Spleen (tissue), 11 donors: ENCODE data around the gene CYB561. TPM values are rescaled to one million over a fixed set of nuclear protein-coding genes. Genes with fewer than 3 reads are reported as not detected.

Source experiments
- DNase-seq: peaks from one replicate; pipeline ENCODE4 v3.0.0-alpha.2; 2020
- H3K27ac ChIP-seq, 8 donors: fragments of 200-600 bp; sonication (generic) in 7 of 8; 1 replicate in 4 of 8; 2 replicates in 4 of 8; pipeline versions ENCODE4 v1.5.0 to v1.8.0; 2016 to 2021; ENCODE audit warnings: inconsistent platforms in 4 of 8, mild to moderate bottlenecking in 4 of 8, moderate library complexity in 1 of 8
- H3K27me3 ChIP-seq, 7 donors: fragments of 200-600 bp; sonication (generic) in 6 of 7; replicated peaks in 1 of 7; 1 replicate in 4 of 7; 2 replicates in 3 of 7; pipeline versions ENCODE4 v1.5.0 to v1.8.0; 2016 to 2021; ENCODE audit warnings: inconsistent platforms in 3 of 7, mild to moderate bottlenecking in 1 of 7
- H3K36me3 ChIP-seq, 6 donors: fragments of 200-600 bp; sonication (generic) in 5 of 6; 1 replicate in 4 of 6; 2 replicates in 2 of 6; pipeline versions ENCODE4 v1.5.0 to v1.8.0; 2016 to 2021; ENCODE audit warnings: inconsistent platforms in 2 of 6
- H3K4me1 ChIP-seq, 6 donors: fragments of 200-600 bp; sonication (generic) in 5 of 6; 1 replicate in 3 of 6; 2 replicates in 3 of 6; pipeline versions ENCODE4 v1.5.0 to v1.8.0; 2016 to 2021; ENCODE audit warnings: inconsistent platforms in 3 of 6
- H3K4me3 ChIP-seq, 8 donors: fragments of 200-600 bp; sonication (generic) in 7 of 8; 1 replicate in 4 of 8; 2 replicates in 4 of 8; pipeline versions ENCODE4 v1.5.0 to v1.8.0; 2016 to 2021; ENCODE audit warnings: inconsistent platforms in 4 of 8, mild to moderate bottlenecking in 4 of 8, moderate library complexity in 2 of 8
- H3K9me3 ChIP-seq, 8 donors: fragments of 200-600 bp; sonication (generic) in 7 of 8; 1 replicate in 4 of 8; 2 replicates in 4 of 8; pipeline versions ENCODE4 v1.5.0 to v1.8.0; 2016 to 2021; ENCODE audit warnings: inconsistent platforms in 4 of 8
- CTCF ChIP-seq, 11 experiments: fragments of 200-600 bp in 7 of 11; fragments of 450-650 bp in 4 of 11; sonication (generic) in 4 of 11; IDR thresholded peaks in 8 of 11; conservative IDR thresholded peaks in 3 of 11; 1 replicate in 7 of 11; 2 replicates in 4 of 11; pipeline versions ENCODE4 v1.4.0 to v1.8.0; 2016 to 2021; ENCODE audit warnings: antibody characterized with exemption in 11 of 11, inconsistent platforms in 4 of 11, mild to moderate bottlenecking in 1 of 11
- POLR2A ChIP-seq, 3 donors: fragments of 450-650 bp; IDR thresholded peaks; one replicate each; pipeline ENCODE4 v1.5.1; 2017; ENCODE audit warnings: antibody characterized with exemption in 3 of 3, mild to moderate bottlenecking in 1 of 3
- POLR2AphosphoS5 ChIP-seq, 3 donors: sonication (generic); formaldehyde crosslinking; IDR thresholded peaks; one replicate each; pipeline ENCODE4 v1.5.1; 2017; ENCODE audit warnings: antibody characterized with exemption in 3 of 3
- WGBS, 5 donors: extraction: QIAGEN DNeasy Blood & Tissue Kit in 3 of 5; methylation state at CpG; one replicate each; pipeline versions ENCODE4 v1.1.5 to v1.1.7; 2013 to 2018; 5-methylcytosine and 5-hydroxymethylcytosine counted together
- intact Hi-C: fragments of 100-400 bp; cut with DNase I; formaldehyde crosslinking; loops from one replicate; pipeline ENCODE4 v1.15.0; 2023; ENCODE audit warnings: low total_unique reads
- polyA plus RNA-seq, 3 donors: library from polyadenylated mRNA; stranded (reverse); fragments of 200-250 nt; gene quantifications; one replicate each; pipeline ENCODE4 v1.2.1, GENCODE V29; 2013
- total RNA-seq, 7 donors: library from RNA; depleted of rRNA in 3 of 7; stranded (reverse); fragments of >200 nt in 3 of 7; fragmentation: NEBNext Ultra II Directional in 4 of 7; extraction: Animal tissue kit (Norgen Biotek cat#: 25700) in 4 of 7; gene quantifications; one replicate each; pipeline versions ENCODE4 v1.1.0 to v1.2.1, GENCODE V29; 2016 to 2021
- donor health status: healthy with polysubstance abuse.
- donor health status: DM: no; HTN: no; CAD: no; lungs with moderate emphysema.
- donor health status: DM: no; HTN: no; CAD: no.
- donor health status: Bipolar disorder and iron deficiency.
- donor health status: healthy.
- donor health status: DM: no; HTN: no; CAD: no.
- donor health status: DM: yes; HTN: yes; CAD: no.

The CYB561 gene
- total and polyA plus RNA-seq, 10 donors, result 2.6 to 36.4 (median 12.6) TPM

- H3K27me3 ChIP-seq, result no peaks in the 10 kb centered on the region
- DNase-seq, result no peak
- no peaks in the 10 kb centered on the region for H3K9me3 ChIP-seq
- 65 to 87% (median 73%) methylated on average over 2 of the region's 2 CpGs for WGBS, 5 donors
- peaks cover 3 to 18% (median 7%) of the 10 kb centered on the region in 6 donors for H3K4me1 ChIP-seq
- peak overlapping the region in 2 of 8 donors; percentile 10 to 51 for H3K27ac ChIP-seq
- intact Hi-C loops, result no loop called here
- H3K4me3 ChIP-seq, result no peak overlapping the region
- TF ChIP-seq POLR2AphosphoS5 (IDR thresholded peaks at IDR 0.05) (no peak), CTCF (IDR thresholded peaks at IDR 0.05 in 8 of 11, conservative IDR thresholded peaks at IDR 0.05 in 3 of 11) (no peak), POLR2A (IDR thresholded peaks at IDR 0.05) (no peak)
- H3K36me3 ChIP-seq, result peaks cover 0 to 58% (median 3%) of the 10 kb centered on the region in 6 donors
Measured at GRCh38 chr17:63419398-63419797, 26.7 kb downstream of the CYB561 start.

- WGBS, 5 donors, result 88 to 92% (median 91%) methylated on average over 8 of the region's 8 CpGs
- TF ChIP-seq POLR2A (IDR thresholded peaks at IDR 0.05) (no peak), POLR2AphosphoS5 (IDR thresholded peaks at IDR 0.05) (no peak), CTCF (IDR thresholded peaks at IDR 0.05 in 8 of 11, conservative IDR thresholded peaks at IDR 0.05 in 3 of 11) (no peak)
- intact Hi-C loops, result no loop called here
Measured at GRCh38 chr17:63418540-63418939, 27.6 kb downstream of the CYB561 start.

GRCh38 chr17:63414222-63414621 is 31.9 kb downstream of the CYB561 start:
- H3K9me3 ChIP-seq, result no peaks in the 10 kb centered on the region
- no peak for TF ChIP-seq POLR2A (IDR thresholded peaks at IDR 0.05)
- no peak for TF ChIP-seq POLR2AphosphoS5 (IDR thresholded peaks at IDR 0.05)
- peaks cover 0 to 70% (median 7%) of the 10 kb centered on the region in 6 donors for H3K36me3 ChIP-seq
- WGBS, 5 donors, result 84 to 96% (median 92%) methylated on average over 4 of the region's 4 CpGs
- no peak for DNase-seq
- no peak overlapping the region for H3K4me3 ChIP-seq
- no peak overlapping the region for H3K27ac ChIP-seq
- intact Hi-C loops, result no loop called here
- peaks cover 0 to 4% (median 0%) of the 10 kb centered on the region in 6 donors for H3K4me1 ChIP-seq
- no peaks in the 10 kb centered on the region for H3K27me3 ChIP-seq

More at GRCh38 chr17:63418540-63418939, 27.6 kb downstream of the CYB561 start:
- Histone ChIP-seq H3K4me1 (peaks cover 3 to 18% (median 7%) of the 10 kb centered on the region in 6 donors), H3K27me3 (no peaks in the 10 kb centered on the region), H3K9me3 (no peaks in the 10 kb centered on the region), H3K36me3 (peaks cover 0 to 67% (median 3%) of the 10 kb centered on the region in 6 donors), H3K27ac (no peak overlapping the region), H3K4me3 (no peak overlapping the region)
- DNase-seq, result no peak

GRCh38 chr17:63413128-63413527 is 33.0 kb downstream of the CYB561 start:
- Histone ChIP-seq H3K4me1 (no peaks in the 10 kb centered on the region), H3K27me3 (no peaks in the 10 kb centered on the region), H3K36me3 (peaks cover 0 to 66% (median 7%) of the 10 kb centered on the region in 6 donors), H3K4me3 (no peak overlapping the region), H3K27ac (no peak overlapping the region), H3K9me3 (no peaks in the 10 kb centered on the region)
- WGBS, 5 donors, result 94 to 99% (median 98%) methylated on average over 3 of the region's 3 CpGs
- no peak for DNase-seq
- intact Hi-C loops, result no loop called here
- TF ChIP-seq CTCF (IDR thresholded peaks at IDR 0.05 in 8 of 11, conservative IDR thresholded peaks at IDR 0.05 in 3 of 11), result no peak
- no peak for TF ChIP-seq POLR2A (IDR thresholded peaks at IDR 0.05)
- TF ChIP-seq POLR2AphosphoS5 (IDR thresholded peaks at IDR 0.05), result no peak
